Fibroblast of lung (primary cell): ENCODE measurements around the gene AMDHD2. TPM values are rescaled to one million over a fixed set of nuclear protein-coding genes. Genes with fewer than 3 reads are reported as not detected.

Experiments
- DNase-seq, 2 donors: peaks; one replicate each; pipeline versions ENCODE4 v3.0.0 to v3.0.0-alpha.2; 2010; ENCODE audit warnings: low read depth in 2 of 2
- H2AFZ ChIP-seq: 2 replicates; pipeline ENCODE4 v1.5.1; 2012; ENCODE audit warnings: low read length, control low read depth, inconsistent platforms
- H3K27ac ChIP-seq: 2 replicates; pipeline ENCODE4 v1.5.1; 2011; ENCODE audit warnings: low read length, control low read depth; ENCODE audit not compliant: insufficient read depth
- H3K27me3 ChIP-seq: 2 replicates; pipeline ENCODE4 v1.5.1; 2011; ENCODE audit warnings: mild to moderate bottlenecking, low read length; ENCODE audit not compliant: control insufficient read depth, insufficient read depth
- H3K36me3 ChIP-seq: 2 replicates; pipeline ENCODE4 v1.5.1; 2011; ENCODE audit warnings: low read length; ENCODE audit not compliant: control insufficient read depth, insufficient read depth
- H3K4me1 ChIP-seq: 2 replicates; pipeline ENCODE4 v1.5.1; 2011; ENCODE audit warnings: low read length; ENCODE audit not compliant: control insufficient read depth, insufficient read depth; ENCODE audit errors: extremely low read depth
- H3K4me2 ChIP-seq: 2 replicates; pipeline ENCODE4 v1.5.1; 2011; ENCODE audit warnings: low read length, control low read depth; ENCODE audit not compliant: insufficient read depth; ENCODE audit errors: extremely low read depth
- H3K4me3 ChIP-seq, 4 experiments: fragments of 200-600 bp in 1 of 4; sonication (generic) in 1 of 4; replicated peaks in 1 of 4; 2 replicates each; pipeline ENCODE4 v1.5.1; 2011 to 2016; ENCODE audit warnings: low read length in 4 of 4, low read depth in 3 of 4, mild to moderate bottlenecking in 3 of 4, control low read depth in 2 of 4, inconsistent platforms in 1 of 4, mixed read lengths in 1 of 4; ENCODE audit not compliant: insufficient read depth in 1 of 4; ENCODE audit errors: control extremely low read depth in 1 of 4
- H3K79me2 ChIP-seq: 2 replicates; pipeline ENCODE4 v1.5.1; 2012; ENCODE audit warnings: mild to moderate bottlenecking, low read length, inconsistent platforms; ENCODE audit not compliant: control insufficient read depth, insufficient read depth
- H3K9ac ChIP-seq: 2 replicates; pipeline ENCODE4 v1.5.1; 2011; ENCODE audit warnings: mild to moderate bottlenecking, low read length, control low read depth; ENCODE audit not compliant: insufficient read depth
- H3K9me3 ChIP-seq: 2 replicates; pipeline ENCODE4 v1.5.1; 2012; ENCODE audit warnings: low read depth, low read length; ENCODE audit not compliant: control insufficient read depth, insufficient read depth
- H4K20me1 ChIP-seq: 2 replicates; pipeline ENCODE4 v1.5.1; 2011; ENCODE audit warnings: low read length; ENCODE audit not compliant: control insufficient read depth, insufficient read depth; ENCODE audit errors: extremely low read depth
- CTCF ChIP-seq, 2 donors: IDR thresholded peaks in 1 of 2; conservative IDR thresholded peaks in 1 of 2; 1 replicate in 1 of 2; 2 replicates in 1 of 2; pipeline ENCODE4 v1.5.1; 2011 to 2012; ENCODE audit warnings: low read length in 2 of 2, control low read depth in 1 of 2, inconsistent platforms in 1 of 2, low read depth in 1 of 2, mild to moderate bottlenecking in 1 of 2
- EZH2 ChIP-seq: IDR thresholded peaks from 2 replicates; pipeline ENCODE4 v1.5.1; 2012; ENCODE audit warnings: low read length, control low read depth, mild to moderate bottlenecking; ENCODE audit errors: missing control alignments
- polyA plus RNA-seq, 2 donors: library from polyadenylated mRNA; depleted of rRNA in 1 of 2; stranded (reverse) in 1 of 2; unstranded in 1 of 2; fragments of >200 nt; gene quantifications; 2 replicates each; pipeline ENCODE4 v1.2.1, GENCODE V29; 2011 to 2012; ENCODE audit warnings: missing spikeins in 1 of 2
- total RNA-seq: library from RNA; depleted of rRNA; stranded (reverse); fragments of >200 nt; gene quantifications from 2 replicates; pipeline ENCODE4 v1.2.1, GENCODE V29; 2014

AMDHD2 gene
- total and polyA plus RNA-seq, 2 donors (not counting 1 experiment from before 2014, with no cell fraction given): 10.8 to 37.2 TPM

DNA sequence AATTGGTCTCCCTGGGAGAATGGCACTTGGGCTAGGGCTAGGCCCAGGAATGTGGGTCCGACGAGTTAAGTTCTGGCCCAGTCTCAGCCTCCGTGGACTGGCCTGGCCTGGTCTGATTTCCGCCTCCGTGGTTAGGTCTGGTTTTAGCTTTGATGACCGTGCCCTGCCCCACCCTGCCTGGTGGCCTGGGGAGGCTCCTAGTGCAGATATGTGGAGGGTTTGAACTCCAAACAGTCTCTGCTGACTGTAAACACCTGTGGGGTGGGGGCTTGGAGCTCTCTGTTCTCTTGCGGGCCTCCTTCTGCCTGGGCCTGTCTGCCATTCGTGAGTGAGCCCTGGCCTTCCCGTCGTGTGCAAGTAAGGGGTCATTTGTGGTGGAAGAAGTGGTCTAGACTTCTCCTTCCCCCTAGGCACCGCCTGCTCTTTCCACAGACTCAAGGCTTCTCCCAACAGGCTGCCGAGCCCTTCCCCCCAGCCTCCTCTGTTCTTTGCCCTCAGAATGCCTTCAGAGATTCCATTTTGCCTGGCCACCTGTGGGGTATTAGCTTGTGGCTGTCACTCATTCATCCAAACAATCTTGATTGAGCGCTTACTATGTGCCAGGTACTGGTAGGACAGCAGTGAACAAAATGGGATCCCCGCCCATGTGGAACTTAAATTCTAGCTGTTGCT is 4.9 kb upstream of the AMDHD2 start:
- TF ChIP-seq CTCF (conservative IDR thresholded peaks at IDR 0.05 in 1 of 2, IDR thresholded peaks at IDR 0.05 in 1 of 2; ENCODE audit: low read depth in 1 of 2, low read length in 2 of 2) (no peak), EZH2 (no peak)
- no peaks in the 10 kb centered on the region for H3K9me3 ChIP-seq
- peaks cover 23% of the 10 kb centered on the region for H3K4me1 ChIP-seq
- peaks cover 57% of the 10 kb centered on the region for H3K79me2 ChIP-seq
- peak overlapping the region; percentile 96 for H3K9ac ChIP-seq
- H3K36me3 ChIP-seq: peaks cover 8% of the 10 kb centered on the region
- no peak for DNase-seq
- peak overlapping the region; percentile 57 to 96 (median 90) for H3K4me3 ChIP-seq
- no peak overlapping the region for H2AFZ ChIP-seq
- peaks cover 2% of the 10 kb centered on the region for H4K20me1 ChIP-seq
- H3K27ac ChIP-seq: peak overlapping the region; percentile 90
- H3K4me2 ChIP-seq: peak overlapping the region; percentile 89
- H3K27me3 ChIP-seq: no peaks in the 10 kb centered on the region

- no peak for DNase-seq
- TF ChIP-seq EZH2: no peak
- TF ChIP-seq CTCF (conservative IDR thresholded peaks at IDR 0.05 in 1 of 2, IDR thresholded peaks at IDR 0.05 in 1 of 2; ENCODE audit: low read depth in 1 of 2, low read length in 2 of 2): no peak
- Histone ChIP-seq H3K9me3 (no peaks in the 10 kb centered on the region), H3K27ac (no peak overlapping the region), H3K4me1 (peaks cover 20% of the 10 kb centered on the region), H3K79me2 (peaks cover 67% of the 10 kb centered on the region), H3K4me3 (peak overlapping the region in 2 of 4 experiments; percentile 1 to 96), H3K9ac (no peak overlapping the region), H3K36me3 (peaks cover 8% of the 10 kb centered on the region), H4K20me1 (peaks cover 2% of the 10 kb centered on the region), H3K4me2 (peak overlapping the region; percentile 89), H2AFZ (no peak overlapping the region), H3K27me3 (no peaks in the 10 kb centered on the region)
Measured at GRCh38 chr16:2516391-2517240, 3.6 kb upstream of the AMDHD2 start.

- Histone ChIP-seq H4K20me1 (peaks cover 2% of the 10 kb centered on the region), H2AFZ (no peak overlapping the region), H3K79me2 (peaks cover 70% of the 10 kb centered on the region), H3K4me2 (peak overlapping the region; percentile 27), H3K9ac (no peak overlapping the region), H3K9me3 (no peaks in the 10 kb centered on the region), H3K27ac (peak overlapping the region; percentile 31), H3K4me3 (no peak overlapping the region), H3K36me3 (peaks cover 12% of the 10 kb centered on the region), H3K27me3 (no peaks in the 10 kb centered on the region), H3K4me1 (peaks cover 19% of the 10 kb centered on the region)
- no peak for DNase-seq
- TF ChIP-seq CTCF (conservative IDR thresholded peaks at IDR 0.05 in 1 of 2, IDR thresholded peaks at IDR 0.05 in 1 of 2; ENCODE audit: low read depth in 1 of 2, low read length in 2 of 2) (no peak), EZH2 (no peak)
Measured at GRCh38 chr16:2517954-2518605, 2.1 kb upstream of the AMDHD2 start.
